ENCODE results near the gene MYCN. TPM values are rescaled to one million over a fixed set of nuclear protein-coding genes. Genes with fewer than 3 reads are reported as not detected.

MYCN gene
- total RNA-seq, 1 donor from 2014 or later, result not detected

DNA sequence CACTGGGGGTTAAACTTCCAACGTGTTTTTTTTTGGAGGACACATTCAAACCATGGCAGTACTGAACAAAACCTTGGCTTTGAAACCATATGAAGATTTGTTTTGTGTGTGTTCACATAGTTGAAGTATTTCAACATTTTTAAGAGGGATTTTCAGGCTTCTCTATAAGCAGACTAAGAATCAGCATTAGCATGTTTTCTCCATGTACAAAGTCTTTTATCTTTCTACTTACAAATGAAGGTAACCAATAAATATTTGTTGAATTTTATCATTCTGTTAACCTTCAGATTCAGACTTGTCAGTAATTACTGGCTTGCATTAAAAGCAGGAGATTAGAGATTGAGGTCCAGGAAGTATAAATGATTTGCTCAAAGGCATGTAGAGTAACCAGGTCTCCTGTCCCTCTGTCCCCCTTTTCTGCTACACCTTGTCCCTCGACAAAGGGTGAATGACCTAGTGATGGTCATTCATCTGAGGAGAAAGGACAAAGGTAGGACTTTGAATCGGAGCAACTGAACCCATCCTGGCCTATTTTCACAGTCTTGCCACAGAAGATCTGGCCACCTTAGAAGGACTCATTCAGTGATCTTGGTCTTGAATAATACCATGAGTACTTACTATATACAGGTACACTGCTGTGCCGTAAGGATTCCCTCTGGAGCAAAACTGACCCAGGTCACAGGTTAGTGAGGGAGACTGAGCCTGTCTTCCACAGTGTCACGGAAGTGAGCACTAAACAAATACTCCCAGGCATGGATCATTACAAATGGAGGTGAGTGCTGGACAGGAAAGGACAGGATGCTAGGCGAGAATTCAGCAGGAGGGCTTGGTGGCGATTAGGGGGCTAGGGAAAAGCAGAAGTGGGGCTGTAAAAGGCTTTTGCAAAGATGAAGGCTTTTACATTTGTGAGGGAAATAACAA is 2.2 kb upstream of the MYCN start:
- Mint-ChIP-seq H3K9me3 (no peaks in the 10 kb centered on the region), H3K36me3 (ENCODE audit: low read depth) (no peaks in the 10 kb centered on the region), H3K27ac (no peak overlapping the region), H3K4me1 (ENCODE audit: low read depth) (peaks cover 5% of the 10 kb centered on the region), H3K27me3 (ENCODE audit: insufficient read depth) (peaks cover 47% of the 10 kb centered on the region), H3K4me3 (no peak overlapping the region)
- intact Hi-C loops (cut with micrococcal nuclease), result loop anchor here (2.0 kb wide), 1 partner anchor 819 kb away; no protein-coding TSS in a partner anchor
- DNase-seq (ENCODE audit: low spot score), result no peak

DNA sequence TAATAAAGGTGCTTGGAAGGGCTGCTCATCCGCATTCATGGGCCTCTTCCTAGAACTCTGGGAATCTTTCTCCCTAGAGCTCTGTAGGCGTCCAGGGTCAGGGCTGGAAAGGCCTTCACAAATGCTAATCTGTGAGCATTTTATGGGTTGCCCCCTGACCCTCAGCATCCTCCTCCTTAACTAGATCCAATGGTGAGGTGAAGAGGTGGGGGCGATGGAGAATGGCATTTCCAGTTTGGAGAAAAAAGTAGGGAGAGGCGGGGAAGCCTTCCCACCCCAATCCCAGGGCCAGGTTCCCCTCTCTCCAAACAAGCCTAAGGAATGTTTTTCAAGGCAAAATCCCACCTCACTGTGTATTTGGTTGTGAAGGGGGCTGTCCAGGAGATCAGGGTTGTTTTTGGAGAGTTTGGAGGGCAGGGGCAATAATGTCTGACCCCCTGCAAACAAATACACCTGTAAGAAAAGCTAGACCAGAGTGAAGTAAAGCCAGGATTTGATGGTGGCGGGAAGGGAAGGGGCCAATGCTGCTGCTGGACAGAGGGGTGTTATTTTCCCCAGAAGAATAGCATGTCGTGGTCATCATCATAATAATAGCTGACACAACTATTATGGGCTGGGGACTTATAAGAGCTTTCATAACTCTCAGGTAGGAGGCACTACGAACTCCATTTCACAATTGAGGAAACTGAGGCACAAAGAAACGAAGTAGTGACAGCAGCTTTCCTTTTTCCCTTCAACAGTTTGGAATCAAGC is 1.4 kb upstream of the MYCN start:
- no peak for DNase-seq (ENCODE audit: low spot score)
- intact Hi-C loops (cut with micrococcal nuclease), result loop anchor here (2.0 kb wide), 1 partner anchor 818 kb away; no protein-coding TSS in a partner anchor
- H3K9me3 Mint-ChIP-seq, result no peaks in the 10 kb centered on the region
- no peak overlapping the region for H3K27ac Mint-ChIP-seq
- peaks cover 5% of the 10 kb centered on the region for H3K4me1 Mint-ChIP-seq (ENCODE audit: low read depth)
- peaks cover 54% of the 10 kb centered on the region for H3K27me3 Mint-ChIP-seq (ENCODE audit: insufficient read depth)
- H3K4me3 Mint-ChIP-seq, result no peak overlapping the region
- H3K36me3 Mint-ChIP-seq (ENCODE audit: low read depth), result no peaks in the 10 kb centered on the region

DNA sequence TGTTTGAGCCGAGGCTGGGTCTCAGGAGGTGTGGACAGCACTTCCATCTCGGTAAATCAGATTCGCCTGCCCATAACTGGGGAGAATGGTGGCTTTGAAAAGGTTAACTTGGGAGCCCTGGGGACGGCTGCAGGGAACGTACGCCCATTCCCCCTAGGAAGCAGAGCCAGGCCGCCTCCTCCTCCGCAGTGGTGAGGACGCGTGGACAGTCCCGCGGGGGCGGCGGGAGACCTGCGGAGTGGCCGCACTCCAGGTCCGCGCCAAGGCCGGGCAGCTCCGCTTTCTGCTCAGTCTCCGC is 845 bp upstream of the MYCN start:
- Mint-ChIP-seq H3K4me1 (ENCODE audit: low read depth) (peaks cover 5% of the 10 kb centered on the region), H3K9me3 (no peaks in the 10 kb centered on the region), H3K36me3 (ENCODE audit: low read depth) (no peaks in the 10 kb centered on the region), H3K27ac (no peak overlapping the region), H3K27me3 (ENCODE audit: insufficient read depth) (peaks cover 59% of the 10 kb centered on the region), H3K4me3 (no peak overlapping the region)
- intact Hi-C loops (cut with micrococcal nuclease), result loop anchor here (2.0 kb wide), 1 partner anchor 817 kb away; no protein-coding TSS in a partner anchor
- no peak for DNase-seq (ENCODE audit: low spot score)

DNA sequence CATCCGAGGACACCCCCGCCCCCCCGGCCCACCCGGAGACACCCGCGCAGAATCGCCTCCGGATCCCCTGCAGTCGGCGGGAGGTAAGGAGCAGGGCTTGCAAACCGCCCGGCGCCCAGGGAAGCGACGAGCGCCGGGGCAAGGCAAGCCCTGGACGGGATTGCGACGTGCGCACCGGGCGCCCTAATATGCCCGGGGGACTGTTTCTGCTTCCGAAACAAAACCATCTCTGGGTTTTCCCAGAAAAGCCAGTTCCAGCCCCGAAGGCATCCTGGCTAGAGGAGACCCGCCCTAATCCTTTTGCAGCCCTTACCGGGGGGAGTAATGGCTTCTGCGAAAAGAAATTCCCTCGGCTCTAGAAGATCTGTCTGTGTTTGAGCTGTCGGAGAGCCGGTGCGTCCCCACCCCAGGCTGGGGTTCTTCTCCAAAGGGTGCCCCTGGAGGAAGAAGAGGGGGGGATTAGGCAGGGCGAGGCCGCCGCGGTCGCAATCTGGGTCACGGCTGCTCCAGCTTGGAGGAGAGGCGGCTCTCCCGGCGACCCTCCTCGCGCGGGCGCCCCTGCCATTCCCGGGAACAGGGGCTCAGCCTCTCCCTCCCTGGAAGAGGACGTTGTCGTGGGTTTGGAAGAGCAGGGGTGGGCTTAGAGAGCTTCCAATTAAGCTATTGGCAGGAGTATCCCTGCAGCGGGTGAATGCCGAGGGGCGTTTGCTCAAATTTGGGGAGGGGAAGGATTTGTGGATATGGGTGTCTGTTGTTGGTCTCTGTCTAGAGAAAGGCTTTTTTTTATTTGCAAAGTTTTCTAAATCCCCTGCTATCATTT is 521 bp downstream of the MYCN start:
- DNase-seq (ENCODE audit: low spot score), result no peak

DNA sequence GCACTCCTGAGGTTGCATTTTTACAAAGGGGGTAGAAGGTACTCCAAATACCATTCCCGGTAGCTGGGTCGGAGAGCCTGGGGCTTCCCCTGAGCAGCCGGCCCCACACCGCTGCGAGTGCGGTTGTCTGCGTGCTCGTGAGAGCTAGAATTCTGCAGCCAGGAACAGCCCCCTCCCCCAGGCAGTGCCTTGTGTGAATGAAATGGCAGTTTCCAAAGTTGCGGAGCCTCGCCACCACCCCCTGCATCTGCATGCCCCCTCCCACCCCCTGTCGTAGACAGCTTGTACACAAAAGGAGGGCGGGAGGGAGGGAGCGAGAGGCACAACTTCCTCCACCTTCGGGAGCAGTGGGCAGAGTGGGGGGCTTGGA is 1.1 kb downstream of the MYCN start:
- intact Hi-C loops (cut with micrococcal nuclease), result loop anchor here (5.0 kb wide), 1 partner anchor 566 kb away; no protein-coding TSS in a partner anchor
- no peak for DNase-seq (ENCODE audit: low spot score)
- peaks cover 61% of the 10 kb centered on the region for H3K27me3 Mint-ChIP-seq (ENCODE audit: insufficient read depth)
- H3K9me3 Mint-ChIP-seq, result no peaks in the 10 kb centered on the region
- H3K36me3 Mint-ChIP-seq (ENCODE audit: low read depth), result no peaks in the 10 kb centered on the region
- no peak overlapping the region for H3K4me3 Mint-ChIP-seq
- H3K4me1 Mint-ChIP-seq (ENCODE audit: low read depth), result peaks cover 5% of the 10 kb centered on the region
- H3K27ac Mint-ChIP-seq, result no peak overlapping the region

More for the DNA sequence above, 521 bp downstream of the MYCN start:
- Mint-ChIP-seq H3K36me3 (ENCODE audit: low read depth) (no peaks in the 10 kb centered on the region), H3K9me3 (no peaks in the 10 kb centered on the region), H3K4me1 (ENCODE audit: low read depth) (peaks cover 5% of the 10 kb centered on the region), H3K27me3 (ENCODE audit: insufficient read depth) (peaks cover 59% of the 10 kb centered on the region), H3K27ac (no peak overlapping the region), H3K4me3 (no peak overlapping the region)
- intact Hi-C loops (cut with micrococcal nuclease), result loop anchor here (5.0 kb wide), 1 partner anchor 566 kb away; no protein-coding TSS in a partner anchor

DNA sequence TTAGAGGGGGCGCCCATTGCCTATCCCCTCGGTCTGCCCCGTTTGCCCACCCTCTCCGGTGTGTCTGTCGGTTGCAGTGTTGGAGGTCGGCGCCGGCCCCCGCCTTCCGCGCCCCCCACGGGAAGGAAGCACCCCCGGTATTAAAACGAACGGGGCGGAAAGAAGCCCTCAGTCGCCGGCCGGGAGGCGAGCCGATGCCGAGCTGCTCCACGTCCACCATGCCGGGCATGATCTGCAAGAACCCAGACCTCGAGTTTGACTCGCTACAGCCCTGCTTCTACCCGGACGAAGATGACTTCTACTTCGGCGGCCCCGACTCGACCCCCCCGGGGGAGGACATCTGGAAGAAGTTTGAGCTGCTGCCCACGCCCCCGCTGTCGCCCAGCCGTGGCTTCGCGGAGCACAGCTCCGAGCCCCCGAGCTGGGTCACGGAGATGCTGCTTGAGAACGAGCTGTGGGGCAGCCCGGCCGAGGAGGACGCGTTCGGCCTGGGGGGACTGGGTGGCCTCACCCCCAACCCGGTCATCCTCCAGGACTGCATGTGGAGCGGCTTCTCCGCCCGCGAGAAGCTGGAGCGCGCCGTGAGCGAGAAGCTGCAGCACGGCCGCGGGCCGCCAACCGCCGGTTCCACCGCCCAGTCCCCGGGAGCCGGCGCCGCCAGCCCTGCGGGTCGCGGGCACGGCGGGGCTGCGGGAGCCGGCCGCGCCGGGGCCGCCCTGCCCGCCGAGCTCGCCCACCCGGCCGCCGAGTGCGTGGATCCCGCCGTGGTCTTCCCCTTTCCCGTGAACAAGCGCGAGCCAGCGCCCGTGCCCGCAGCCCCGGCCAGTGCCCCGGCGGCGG is 1.7 kb downstream of the MYCN start:
- intact Hi-C loops (cut with micrococcal nuclease), result loop anchor here (5.0 kb wide), 1 partner anchor 565 kb away; no protein-coding TSS in a partner anchor

DNA sequence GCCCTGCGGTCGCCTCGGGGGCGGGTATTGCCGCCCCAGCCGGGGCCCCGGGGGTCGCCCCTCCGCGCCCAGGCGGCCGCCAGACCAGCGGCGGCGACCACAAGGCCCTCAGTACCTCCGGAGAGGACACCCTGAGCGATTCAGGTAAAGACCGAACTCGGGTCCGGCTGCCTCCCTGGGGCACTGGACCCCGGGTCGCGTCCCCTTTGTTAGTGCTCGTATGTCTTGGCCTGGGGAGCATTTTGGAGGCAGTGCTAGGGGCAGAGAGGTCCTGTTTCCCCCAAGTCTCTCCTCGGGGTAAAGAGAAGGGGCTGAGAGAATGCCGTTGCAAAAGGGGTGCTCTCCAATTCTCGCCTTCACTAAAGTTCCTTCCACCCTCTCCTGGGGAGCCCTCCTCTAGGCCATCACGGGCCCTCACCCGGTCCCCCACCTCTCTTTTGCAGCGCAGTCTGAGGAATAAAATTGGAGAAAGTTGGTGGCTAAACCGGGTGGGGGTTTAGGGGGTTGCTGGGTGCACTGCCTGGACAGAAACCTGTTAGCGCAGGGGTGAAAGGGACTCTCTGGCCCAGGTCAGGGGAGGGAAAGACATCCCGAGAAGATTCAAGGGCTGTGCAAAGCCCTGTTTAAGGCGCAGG is 2.5 kb downstream of the MYCN start:
- peaks cover 57% of the 10 kb centered on the region for H3K27me3 Mint-ChIP-seq (ENCODE audit: insufficient read depth)
- DNase-seq (ENCODE audit: low spot score), result no peak
- no peaks in the 10 kb centered on the region for H3K9me3 Mint-ChIP-seq
- H3K36me3 Mint-ChIP-seq (ENCODE audit: low read depth), result no peaks in the 10 kb centered on the region
- H3K4me3 Mint-ChIP-seq, result no peak overlapping the region
- no peak overlapping the region for H3K27ac Mint-ChIP-seq
- intact Hi-C loops (cut with micrococcal nuclease), result loop anchor here (5.0 kb wide), 1 partner anchor 564 kb away; no protein-coding TSS in a partner anchor
- peaks cover 5% of the 10 kb centered on the region for H3K4me1 Mint-ChIP-seq (ENCODE audit: low read depth)

More for the DNA sequence above, 1.7 kb downstream of the MYCN start:
- H3K9me3 Mint-ChIP-seq, result no peaks in the 10 kb centered on the region
- H3K27me3 Mint-ChIP-seq (ENCODE audit: insufficient read depth), result peaks cover 61% of the 10 kb centered on the region
- DNase-seq (ENCODE audit: low spot score), result no peak
- H3K4me1 Mint-ChIP-seq (ENCODE audit: low read depth), result peaks cover 5% of the 10 kb centered on the region
- no peak overlapping the region for H3K27ac Mint-ChIP-seq
- H3K36me3 Mint-ChIP-seq (ENCODE audit: low read depth), result no peaks in the 10 kb centered on the region
- no peak overlapping the region for H3K4me3 Mint-ChIP-seq

DNA sequence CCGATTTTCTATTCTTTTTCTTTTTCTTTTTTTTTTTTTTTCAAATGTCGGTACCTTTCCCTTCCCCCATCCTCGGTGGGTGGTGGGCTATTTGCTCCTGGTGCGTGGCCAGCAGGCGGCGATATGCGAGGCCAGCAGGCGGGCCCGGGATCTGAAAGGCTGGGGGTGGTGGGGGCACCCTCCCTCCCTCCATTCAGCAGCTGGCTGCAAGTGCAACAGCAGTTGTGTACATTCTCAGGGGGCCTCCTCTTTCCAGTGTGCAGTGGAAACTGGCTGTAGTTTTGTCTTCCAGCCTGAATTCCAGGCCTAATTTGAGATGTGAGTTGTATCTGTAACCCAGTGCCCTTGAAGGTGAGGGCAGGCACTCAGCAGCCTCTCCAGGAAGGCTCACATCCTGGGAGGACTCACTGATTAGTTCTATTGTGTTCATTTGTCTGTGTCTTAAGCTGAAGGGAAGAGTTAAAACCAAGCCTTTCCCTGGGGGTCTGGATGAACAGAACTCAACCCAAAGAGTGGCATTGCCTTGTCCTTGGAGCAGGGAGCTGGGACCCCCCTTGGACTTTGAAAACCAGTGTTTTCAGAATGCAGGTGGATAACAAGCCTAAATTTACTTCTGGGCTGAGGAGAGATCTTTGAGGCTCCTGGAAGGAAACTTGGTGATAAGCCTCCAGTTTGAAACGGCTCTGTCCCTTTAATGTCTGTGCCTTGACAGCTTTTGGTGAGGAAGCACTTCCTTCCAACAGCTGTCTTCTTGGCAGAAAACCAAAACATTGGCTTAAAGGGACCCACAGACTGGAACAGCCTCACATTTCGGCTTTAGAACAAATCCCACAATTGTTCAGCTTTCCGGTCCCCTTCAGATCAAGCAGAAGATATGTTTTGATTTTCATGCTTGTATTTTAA is 3.3 kb downstream of the MYCN start:
- Mint-ChIP-seq H3K27me3 (ENCODE audit: insufficient read depth) (peaks cover 51% of the 10 kb centered on the region), H3K4me1 (ENCODE audit: low read depth) (peaks cover 5% of the 10 kb centered on the region), H3K36me3 (ENCODE audit: low read depth) (no peaks in the 10 kb centered on the region), H3K4me3 (no peak overlapping the region), H3K27ac (no peak overlapping the region), H3K9me3 (no peaks in the 10 kb centered on the region)
- DNase-seq (ENCODE audit: low spot score), result no peak
- intact Hi-C loops (cut with micrococcal nuclease), result loop anchor here (5.0 kb wide), 1 partner anchor 564 kb away; no protein-coding TSS in a partner anchor

DNA sequence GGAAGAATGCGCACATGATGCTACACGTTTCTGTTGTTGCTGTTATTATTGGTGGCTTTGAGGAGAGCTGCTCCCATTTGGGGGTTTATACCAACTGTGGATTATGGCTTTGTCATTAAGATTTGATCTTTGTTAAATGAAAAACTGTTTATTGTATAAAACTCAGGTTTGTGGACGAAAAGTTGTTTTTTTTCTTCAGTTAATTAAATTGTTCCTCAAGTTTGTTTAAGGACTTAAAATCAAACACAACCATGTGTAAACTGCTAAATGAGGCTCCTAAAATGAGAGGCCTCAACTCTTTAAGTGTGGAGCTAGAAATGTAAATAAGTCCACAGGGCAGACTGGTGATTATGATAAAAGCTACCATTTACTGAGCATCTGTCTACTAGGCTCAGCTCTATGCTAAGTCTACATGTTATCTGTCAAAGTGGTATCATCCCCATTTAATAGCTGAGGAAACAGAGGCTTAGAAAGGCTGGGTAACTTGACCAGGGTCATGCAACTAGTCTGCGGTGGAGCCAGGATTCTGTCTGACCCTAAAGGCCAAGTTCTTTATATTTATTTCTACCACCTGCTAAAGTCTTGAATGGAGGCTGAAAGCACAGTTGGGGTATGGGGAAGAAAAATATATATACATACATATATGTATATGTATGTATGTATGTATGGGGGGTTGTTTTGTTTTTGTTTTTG is 4.1 kb downstream of the MYCN start:
- Mint-ChIP-seq H3K4me1 (ENCODE audit: low read depth) (peaks cover 5% of the 10 kb centered on the region), H3K9me3 (no peaks in the 10 kb centered on the region), H3K36me3 (ENCODE audit: low read depth) (no peaks in the 10 kb centered on the region), H3K4me3 (no peak overlapping the region), H3K27me3 (ENCODE audit: insufficient read depth) (peaks cover 45% of the 10 kb centered on the region), H3K27ac (no peak overlapping the region)
- intact Hi-C loops (cut with micrococcal nuclease), result loop anchor here (5.0 kb wide), 1 partner anchor 563 kb away; no protein-coding TSS in a partner anchor
- no peak for DNase-seq (ENCODE audit: low spot score)

DNA sequence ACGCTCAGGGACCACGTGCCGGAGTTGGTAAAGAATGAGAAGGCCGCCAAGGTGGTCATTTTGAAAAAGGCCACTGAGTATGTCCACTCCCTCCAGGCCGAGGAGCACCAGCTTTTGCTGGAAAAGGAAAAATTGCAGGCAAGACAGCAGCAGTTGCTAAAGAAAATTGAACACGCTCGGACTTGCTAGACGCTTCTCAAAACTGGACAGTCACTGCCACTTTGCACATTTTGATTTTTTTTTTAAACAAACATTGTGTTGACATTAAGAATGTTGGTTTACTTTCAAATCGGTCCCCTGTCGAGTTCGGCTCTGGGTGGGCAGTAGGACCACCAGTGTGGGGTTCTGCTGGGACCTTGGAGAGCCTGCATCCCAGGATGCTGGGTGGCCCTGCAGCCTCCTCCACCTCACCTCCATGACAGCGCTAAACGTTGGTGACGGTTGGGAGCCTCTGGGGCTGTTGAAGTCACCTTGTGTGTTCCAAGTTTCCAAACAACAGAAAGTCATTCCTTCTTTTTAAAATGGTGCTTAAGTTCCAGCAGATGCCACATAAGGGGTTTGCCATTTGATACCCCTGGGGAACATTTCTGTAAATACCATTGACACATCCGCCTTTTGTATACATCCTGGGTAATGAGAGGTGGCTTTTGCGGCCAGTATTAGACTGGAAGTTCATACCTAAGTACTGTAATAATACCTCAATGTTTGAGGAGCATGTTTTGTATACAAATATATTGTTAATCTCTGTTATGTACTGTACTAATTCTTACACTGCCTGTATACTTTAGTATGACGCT is 5.8 kb downstream of the MYCN start:
- Mint-ChIP-seq H3K4me3 (no peak overlapping the region), H3K4me1 (ENCODE audit: low read depth) (peaks cover under 1% of the 10 kb centered on the region), H3K36me3 (ENCODE audit: low read depth) (no peaks in the 10 kb centered on the region), H3K27me3 (ENCODE audit: insufficient read depth) (peaks cover 31% of the 10 kb centered on the region), H3K9me3 (no peaks in the 10 kb centered on the region), H3K27ac (no peak overlapping the region)
- intact Hi-C loops (cut with micrococcal nuclease), result no loop called here
- no peak for DNase-seq (ENCODE audit: low spot score)
